NCI-H128 (cell line): ENCODE results near the gene ISM2.
"Not testable (repeated sequence)": the region's sequence is repeated elsewhere in the genome, so short reads cannot be mapped to it uniquely, and the experiment has no call there.

ENCODE experiments used
- DNase-seq: peaks from one replicate; lab custom pipeline; 2025; ENCODE audit not compliant: unreplicated experiment; lab: John Stamatoyannopoulos, UW

Gene ISM2

GRCh38 chr14:77498120-77498979, at the start of gene ISM2:
ISM2 (minus strand) TSS chr14:77498816; CDS start chr14:77498793, 23 bp downstream.
- DNase-seq = no peak

GRCh38 chr14:77547512-77548180, 49.0 kb upstream of the ISM2 start:
- no peak for DNase-seq

- not testable (repeated sequence) for DNase-seq
These were observed 46.6 kb upstream of the ISM2 start for GRCh38 chr14:77545171-77545570.

GRCh38 chr14:77544571-77544970, 46.0 kb upstream of the ISM2 start:
- DNase-seq = no peak

- no peak for DNase-seq
These were observed 45.2 kb upstream of the ISM2 start for GRCh38 chr14:77543637-77544334.

GRCh38 chr14:77543240-77543551, 44.6 kb upstream of the ISM2 start:
- no peak for DNase-seq

GRCh38 chr14:77542421-77543239, 44.0 kb upstream of the ISM2 start:
- DNase-seq = no peak

GRCh38 chr14:77541905-77542304, 43.3 kb upstream of the ISM2 start:
- no peak for DNase-seq

- DNase-seq = not testable (repeated sequence)
These were observed 38.3 kb upstream of the ISM2 start for GRCh38 chr14:77536951-77537350.

- DNase-seq = no peak
These were observed 32.5 kb upstream of the ISM2 start for GRCh38 chr14:77531071-77531470.

GRCh38 chr14:77529963-77530362, 31.3 kb upstream of the ISM2 start:
- DNase-seq = no peak

- no peak for DNase-seq
These were observed 30.6 kb upstream of the ISM2 start for GRCh38 chr14:77529213-77529612.

GRCh38 chr14:77528701-77529100, 30.1 kb upstream of the ISM2 start:
- not testable (repeated sequence) for DNase-seq

GRCh38 chr14:77526266-77526665, 27.6 kb upstream of the ISM2 start:
- no peak for DNase-seq

GRCh38 chr14:77524536-77524935, 25.9 kb upstream of the ISM2 start:
- DNase-seq = no peak

- no peak for DNase-seq
These were observed 24.5 kb upstream of the ISM2 start for GRCh38 chr14:77523109-77523508.

GRCh38 chr14:77520555-77520954, 21.9 kb upstream of the ISM2 start:
- DNase-seq = no peak

- no peak for DNase-seq
These were observed 17.5 kb upstream of the ISM2 start for GRCh38 chr14:77516126-77516525.

- no peak for DNase-seq
These were observed 13.0 kb upstream of the ISM2 start for GRCh38 chr14:77511486-77512162.

GRCh38 chr14:77509366-77509765, 10.8 kb upstream of the ISM2 start:
- DNase-seq = no peak
